Parathyroid adenoma (tissue), 2 donors: ENCODE results near the gene SNTG2.

Experiments used
- H2AFZ ChIP-seq: fragments of 300-600 bp; sonication (generic); one replicate; pipeline ENCODE4 v1.7.0; 2017; ENCODE audit warnings: antibody characterized with exemption, mild to moderate bottlenecking
- H3K27ac ChIP-seq: fragments of 300-600 bp; sonication (generic); one replicate; pipeline ENCODE4 v1.7.0; 2017
- H3K27me3 ChIP-seq: fragments of 300-600 bp; sonication (generic); one replicate; pipeline ENCODE4 v1.7.0; 2017; ENCODE audit warnings: low read length; ENCODE audit not compliant: control insufficient read depth, insufficient read depth
- H3K36me3 ChIP-seq: fragments of 300-600 bp; sonication (generic); one replicate; pipeline ENCODE4 v1.7.0; 2017; ENCODE audit warnings: low read length; ENCODE audit not compliant: control insufficient read depth, insufficient read depth
- H3K4me1 ChIP-seq: fragments of 300-600 bp; sonication (generic); one replicate; pipeline ENCODE4 v1.7.0; 2017; ENCODE audit warnings: control low read depth
- H3K4me2 ChIP-seq: fragments of 300-600 bp; sonication (generic); one replicate; pipeline ENCODE4 v1.7.0; 2017; ENCODE audit warnings: low read length
- H3K4me3 ChIP-seq: fragments of 300-600 bp; sonication (generic); one replicate; pipeline ENCODE4 v1.7.0; 2017; ENCODE audit warnings: low read depth, low read length
- H3K79me2 ChIP-seq: fragments of 300-600 bp; sonication (generic); one replicate; pipeline ENCODE4 v1.7.0; 2017; ENCODE audit warnings: control low read depth
- H3K9ac ChIP-seq: fragments of 300-600 bp; sonication (generic); one replicate; pipeline ENCODE4 v1.7.0; 2017; ENCODE audit warnings: mild to moderate bottlenecking
- H3K9me3 ChIP-seq: fragments of 300-600 bp; sonication (generic); one replicate; pipeline ENCODE4 v1.7.0; 2017; ENCODE audit warnings: low read length; ENCODE audit not compliant: control insufficient read depth
- CTCF ChIP-seq: fragments of 300-600 bp; sonication (generic); IDR thresholded peaks from one replicate; pipeline ENCODE4 v1.7.0; 2017; ENCODE audit warnings: antibody characterized with exemption, mild to moderate bottlenecking
- donor health status: primary hyperparathyroidism.

SNTG2 gene

GRCh38 chr2:910698-911097 is 40.0 kb upstream of the SNTG2 start:
- Histone ChIP-seq H3K4me3 (no peak overlapping the region), H3K4me1 (no peaks in the 10 kb centered on the region), H3K79me2 (no peaks in the 10 kb centered on the region), H3K9me3 (no peaks in the 10 kb centered on the region), H3K27me3 (no peaks in the 10 kb centered on the region), H3K9ac (no peak overlapping the region), H3K36me3 (no peaks in the 10 kb centered on the region), H2AFZ (no peak overlapping the region), H3K27ac (no peak overlapping the region), H3K4me2 (no peak overlapping the region)
- TF ChIP-seq CTCF: no peak

- H3K36me3 ChIP-seq: no peaks in the 10 kb centered on the region
- no peak for TF ChIP-seq CTCF
- no peaks in the 10 kb centered on the region for H3K79me2 ChIP-seq
- no peak overlapping the region for H3K27ac ChIP-seq
- H2AFZ ChIP-seq: no peak overlapping the region
- no peak overlapping the region for H3K9ac ChIP-seq
- no peak overlapping the region for H3K4me2 ChIP-seq
- H3K9me3 ChIP-seq: no peaks in the 10 kb centered on the region
- H3K4me1 ChIP-seq: no peaks in the 10 kb centered on the region
- H3K27me3 ChIP-seq: no peaks in the 10 kb centered on the region
- no peak overlapping the region for H3K4me3 ChIP-seq
These were observed 34.7 kb upstream of the SNTG2 start for GRCh38 chr2:915979-916378.

GRCh38 chr2:916935-917334 is 33.7 kb upstream of the SNTG2 start:
- H3K27me3 ChIP-seq: no peaks in the 10 kb centered on the region
- H3K79me2 ChIP-seq: no peaks in the 10 kb centered on the region
- no peak overlapping the region for H3K9ac ChIP-seq
- no peaks in the 10 kb centered on the region for H3K9me3 ChIP-seq
- H3K4me3 ChIP-seq: no peak overlapping the region
- no peaks in the 10 kb centered on the region for H3K36me3 ChIP-seq
- H2AFZ ChIP-seq: no peak overlapping the region
- TF ChIP-seq CTCF: no peak
- no peak overlapping the region for H3K27ac ChIP-seq
- H3K4me1 ChIP-seq: no peaks in the 10 kb centered on the region
- H3K4me2 ChIP-seq: no peak overlapping the region

- no peaks in the 10 kb centered on the region for H3K79me2 ChIP-seq
- H3K4me2 ChIP-seq: no peak overlapping the region
- no peaks in the 10 kb centered on the region for H3K36me3 ChIP-seq
- H2AFZ ChIP-seq: no peak overlapping the region
- no peak overlapping the region for H3K9ac ChIP-seq
- no peaks in the 10 kb centered on the region for H3K27me3 ChIP-seq
- TF ChIP-seq CTCF: no peak
- no peaks in the 10 kb centered on the region for H3K4me1 ChIP-seq
- no peaks in the 10 kb centered on the region for H3K9me3 ChIP-seq
- no peak overlapping the region for H3K4me3 ChIP-seq
- H3K27ac ChIP-seq: no peak overlapping the region
These were observed 31.0 kb upstream of the SNTG2 start for GRCh38 chr2:919672-920071.

- Histone ChIP-seq H3K36me3 (no peaks in the 10 kb centered on the region), H3K27ac (no peak overlapping the region), H3K4me3 (no peak overlapping the region), H3K9me3 (no peaks in the 10 kb centered on the region), H3K27me3 (no peaks in the 10 kb centered on the region), H3K79me2 (no peaks in the 10 kb centered on the region), H2AFZ (no peak overlapping the region), H3K4me1 (no peaks in the 10 kb centered on the region), H3K4me2 (no peak overlapping the region), H3K9ac (no peak overlapping the region)
- no peak for TF ChIP-seq CTCF
These were observed 30.1 kb upstream of the SNTG2 start for GRCh38 chr2:920573-920972.
